Measurements from ENCODE around the gene TTC39B. TPM values are rescaled to one million over a fixed set of nuclear protein-coding genes. Genes with fewer than 3 reads are reported as not detected.
A peak's percentile ranks its signal among the peaks of the same experiment; 100 is the strongest.

Gene TTC39B
- total RNA-seq, 2 donors from 2014 or later = 53.5 to 69.5 TPM

DNA sequence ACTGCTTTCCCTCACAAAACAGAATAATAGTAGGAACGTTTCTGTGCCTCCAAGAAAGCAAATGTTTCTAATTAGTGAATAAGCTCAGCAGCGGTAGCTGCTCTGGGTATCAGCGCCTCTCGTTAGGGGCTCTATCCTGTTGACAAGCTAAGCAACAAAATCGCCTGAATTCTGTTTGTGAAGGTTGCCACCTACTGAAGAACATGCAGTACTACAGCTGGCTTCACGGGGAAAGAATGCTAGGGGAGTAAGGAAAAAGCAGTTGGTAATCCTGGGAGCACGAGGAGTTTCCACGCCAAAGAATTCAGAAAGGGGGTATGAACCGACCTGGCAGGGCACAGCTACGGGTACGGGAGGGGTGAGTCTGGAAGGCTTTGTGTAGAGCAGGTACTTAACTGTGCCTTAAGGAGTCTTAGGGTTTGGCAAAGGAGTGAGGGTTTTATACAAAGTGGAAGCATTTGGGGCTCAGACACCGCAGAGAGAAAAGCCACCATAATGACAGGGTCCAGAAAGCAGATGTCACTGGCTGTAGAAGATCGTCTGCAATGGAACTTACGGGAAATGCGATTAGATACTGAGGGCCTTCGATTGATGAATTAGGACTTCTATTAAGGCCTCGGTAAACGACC, 171.7 kb downstream of the TTC39B start:
- WGBS, 2 experiments (ENCODE audit: insufficient coverage in 1 of 2, insufficient read length in 1 of 2) = 36 to 43% methylated on average over 17 to 18 of the region's 18 CpGs
- TF ChIP-seq, protein P1, sequence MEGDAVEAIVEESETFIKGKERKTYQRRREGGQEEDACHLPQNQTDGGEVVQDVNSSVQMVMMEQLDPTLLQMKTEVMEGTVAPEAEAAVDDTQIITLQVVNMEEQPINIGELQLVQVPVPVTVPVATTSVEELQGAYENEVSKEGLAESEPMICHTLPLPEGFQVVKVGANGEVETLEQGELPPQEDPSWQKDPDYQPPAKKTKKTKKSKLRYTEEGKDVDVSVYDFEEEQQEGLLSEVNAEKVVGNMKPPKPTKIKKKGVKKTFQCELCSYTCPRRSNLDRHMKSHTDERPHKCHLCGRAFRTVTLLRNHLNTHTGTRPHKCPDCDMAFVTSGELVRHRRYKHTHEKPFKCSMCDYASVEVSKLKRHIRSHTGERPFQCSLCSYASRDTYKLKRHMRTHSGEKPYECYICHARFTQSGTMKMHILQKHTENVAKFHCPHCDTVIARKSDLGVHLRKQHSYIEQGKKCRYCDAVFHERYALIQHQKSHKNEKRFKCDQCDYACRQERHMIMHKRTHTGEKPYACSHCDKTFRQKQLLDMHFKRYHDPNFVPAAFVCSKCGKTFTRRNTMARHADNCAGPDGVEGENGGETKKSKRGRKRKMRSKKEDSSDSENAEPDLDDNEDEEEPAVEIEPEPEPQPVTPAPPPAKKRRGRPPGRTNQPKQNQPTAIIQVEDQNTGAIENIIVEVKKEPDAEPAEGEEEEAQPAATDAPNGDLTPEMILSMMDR (conservative IDR thresholded peaks at IDR 0.05) = peak; percentile 90
- H3K27ac Mint-ChIP-seq = peak overlapping the region; percentile 83
- peaks cover 6% of the 10 kb centered on the region for H3K4me1 Mint-ChIP-seq
- no peak overlapping the region for H3K4me3 Mint-ChIP-seq
- Histone ChIP-seq H3K4me3 (ENCODE audit: low read length) (no peak overlapping the region), H3K27me3 (ENCODE audit: control insufficient read depth, insufficient read depth, low read length, poor library complexity, severe bottlenecking) (no peaks in the 10 kb centered on the region), H3K4me1 (ENCODE audit: control insufficient read depth, insufficient read depth, low read length) (no peaks in the 10 kb centered on the region), H3K9me3 (ENCODE audit: control insufficient read depth, low read length) (peaks cover 4% of the 10 kb centered on the region), H3K27ac (ENCODE audit: low read depth, low read length) (no peak overlapping the region), H3K9ac (ENCODE audit: extremely low read depth, low read length, poor library complexity, severe bottlenecking) (no peak overlapping the region), H3K36me3 (ENCODE audit: control insufficient read depth, insufficient read depth, low read length) (no peaks in the 10 kb centered on the region)
- no peaks in the 10 kb centered on the region for H3K27me3 Mint-ChIP-seq (ENCODE audit: insufficient read depth)
- H3K36me3 Mint-ChIP-seq (ENCODE audit: low read depth) = peaks cover 5% of the 10 kb centered on the region
- peak; percentile 93 for DNase-seq
- peaks cover 10% of the 10 kb centered on the region for H3K9me3 Mint-ChIP-seq

DNA sequence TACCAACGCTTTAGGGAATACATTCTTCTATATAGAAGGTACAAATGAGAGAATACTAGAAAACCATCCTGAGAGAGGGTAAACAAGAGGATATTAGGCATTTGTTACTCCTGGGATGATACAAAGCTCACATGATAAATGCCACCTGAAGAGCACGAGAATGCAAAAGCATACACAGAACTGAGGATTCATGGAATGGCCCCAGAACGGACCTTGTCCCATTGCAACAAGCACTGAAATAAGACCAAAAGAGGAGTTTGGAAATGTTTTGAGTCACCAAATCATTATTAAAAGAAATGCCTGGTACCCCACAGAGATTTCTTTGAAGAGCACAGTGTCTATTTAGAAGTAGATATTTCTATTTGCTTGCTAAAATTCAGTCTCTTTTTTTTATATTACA, 173.5 kb downstream of the TTC39B start:
- no peaks in the 10 kb centered on the region for H3K27me3 Mint-ChIP-seq (ENCODE audit: insufficient read depth)
- Histone ChIP-seq H3K9me3 (ENCODE audit: control insufficient read depth, low read length) (peaks cover 4% of the 10 kb centered on the region), H3K36me3 (ENCODE audit: control insufficient read depth, insufficient read depth, low read length) (no peaks in the 10 kb centered on the region), H3K27me3 (ENCODE audit: control insufficient read depth, insufficient read depth, low read length, poor library complexity, severe bottlenecking) (no peaks in the 10 kb centered on the region), H3K4me3 (ENCODE audit: low read length) (no peak overlapping the region), H3K27ac (ENCODE audit: low read depth, low read length) (no peak overlapping the region), H3K9ac (ENCODE audit: extremely low read depth, low read length, poor library complexity, severe bottlenecking) (no peak overlapping the region), H3K4me1 (ENCODE audit: control insufficient read depth, insufficient read depth, low read length) (no peaks in the 10 kb centered on the region)
- peaks cover 6% of the 10 kb centered on the region for H3K4me1 Mint-ChIP-seq
- H3K36me3 Mint-ChIP-seq (ENCODE audit: low read depth) = peaks cover 5% of the 10 kb centered on the region
- 91 to 100% methylated on average over 2 to 3 of the region's 3 CpGs for WGBS, 2 experiments (ENCODE audit: insufficient coverage in 1 of 2, insufficient read length in 1 of 2)
- no peak overlapping the region for H3K27ac Mint-ChIP-seq
- TF ChIP-seq, protein P1 (conservative IDR thresholded peaks at IDR 0.05) = no peak
- H3K9me3 Mint-ChIP-seq = peaks cover 10% of the 10 kb centered on the region
- H3K4me3 Mint-ChIP-seq = no peak overlapping the region
- no peak for DNase-seq

DNA sequence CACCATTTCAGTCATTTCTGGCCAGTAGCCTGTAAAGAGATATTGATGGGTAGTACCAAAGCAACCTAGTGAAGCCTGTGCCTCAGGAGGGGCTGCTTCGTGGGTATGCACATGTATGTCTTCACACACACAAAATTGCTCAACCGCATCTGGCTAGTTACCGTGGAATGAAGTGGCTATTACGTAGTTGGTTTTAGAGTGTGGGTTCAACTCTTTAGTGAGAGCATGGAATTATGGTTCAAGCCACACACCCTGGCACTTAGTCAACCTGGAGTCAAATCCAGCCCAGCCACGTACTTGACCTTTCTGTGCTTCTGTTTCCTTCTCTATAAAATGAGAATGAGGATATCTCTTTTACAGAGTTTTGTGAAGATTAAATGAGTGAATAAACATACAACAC, 174.9 kb downstream of the TTC39B start:
- H3K9ac ChIP-seq (ENCODE audit: extremely low read depth, low read length, poor library complexity, severe bottlenecking) = no peak overlapping the region
- WGBS, 2 experiments (ENCODE audit: insufficient coverage in 1 of 2, insufficient read length in 1 of 2) = 92% methylated on average over 5 of the region's 5 CpGs; no CpG with 5 or more reads in 1 of the 2 experiments

More for the DNA sequence above, 174.9 kb downstream of the TTC39B start:
- no peaks in the 10 kb centered on the region for H3K36me3 ChIP-seq (ENCODE audit: control insufficient read depth, insufficient read depth, low read length)
- peaks cover under 1% of the 10 kb centered on the region for H3K27me3 ChIP-seq (ENCODE audit: control insufficient read depth, insufficient read depth, low read length, poor library complexity, severe bottlenecking)
- DNase-seq = no peak
- Mint-ChIP-seq H3K27me3 (ENCODE audit: insufficient read depth) (peaks cover 1% of the 10 kb centered on the region), H3K4me3 (no peak overlapping the region), H3K27ac (no peak overlapping the region), H3K9me3 (peaks cover 7% of the 10 kb centered on the region), H3K4me1 (peaks cover 6% of the 10 kb centered on the region), H3K36me3 (ENCODE audit: low read depth) (peaks cover 4% of the 10 kb centered on the region)
- no peak overlapping the region for H3K27ac ChIP-seq (ENCODE audit: low read depth, low read length)
- TF ChIP-seq, protein P1 (conservative IDR thresholded peaks at IDR 0.05) = no peak
- H3K4me1 ChIP-seq (ENCODE audit: control insufficient read depth, insufficient read depth, low read length) = no peaks in the 10 kb centered on the region
- no peak overlapping the region for H3K4me3 ChIP-seq (ENCODE audit: low read length)
- no peaks in the 10 kb centered on the region for H3K9me3 ChIP-seq (ENCODE audit: control insufficient read depth, low read length)

Measured in endodermal cell (in vitro differentiated cells).